ENCODE measurements around the gene HTR3E. TPM values are rescaled to one million over a fixed set of nuclear protein-coding genes. Genes with fewer than 3 reads are reported as not detected.

HTR3E gene
- total RNA-seq, 3 donors from 2014 or later (not counting 1 experiment from before 2014, with no cell fraction given), result not detected

DNA sequence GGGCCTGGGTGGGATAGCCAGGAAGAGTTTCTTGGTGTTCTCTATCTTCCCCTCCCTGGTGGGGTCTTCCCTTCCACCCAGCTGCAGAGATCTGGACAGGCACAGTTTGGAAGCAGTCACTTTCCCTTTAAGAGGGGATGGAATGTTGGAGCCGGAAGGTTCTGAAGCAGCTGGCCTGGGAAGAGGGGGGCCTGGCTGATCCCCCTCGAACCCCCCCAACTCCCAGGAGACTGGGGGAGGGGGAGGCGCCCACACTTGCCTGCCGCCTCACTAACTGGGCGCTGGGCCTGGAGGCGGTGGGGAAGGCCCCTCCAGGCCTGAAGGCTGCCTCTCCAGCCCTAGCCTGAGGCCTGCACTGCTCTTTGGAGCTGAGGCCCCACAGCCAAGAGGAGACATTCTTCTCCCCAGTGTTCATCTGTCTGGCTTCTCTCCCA is 59.7 kb downstream of the HTR3E start:
- Histone ChIP-seq H3K27me3 (ENCODE audit: control insufficient read depth, insufficient read depth, low read length) (no peaks in the 10 kb centered on the region), H3K4me1 (ENCODE audit: control insufficient read depth, insufficient read depth, low read length) (peaks cover 46% of the 10 kb centered on the region), H3K9me3 (ENCODE audit: control insufficient read depth, insufficient read depth, low read length) (no peaks in the 10 kb centered on the region), H3K4me3 (ENCODE audit: low read length) (peak overlapping the region; percentile 98), H3K36me3 (ENCODE audit: control insufficient read depth, insufficient read depth, low read length) (no peaks in the 10 kb centered on the region), H3K27ac (ENCODE audit: low read length) (no peak overlapping the region)
- WGBS (ENCODE audit: insufficient coverage), result 17% methylated on average over 3 of the region's 6 CpGs
- DNase-seq, result no peak
- TF ChIP-seq, protein P1, sequence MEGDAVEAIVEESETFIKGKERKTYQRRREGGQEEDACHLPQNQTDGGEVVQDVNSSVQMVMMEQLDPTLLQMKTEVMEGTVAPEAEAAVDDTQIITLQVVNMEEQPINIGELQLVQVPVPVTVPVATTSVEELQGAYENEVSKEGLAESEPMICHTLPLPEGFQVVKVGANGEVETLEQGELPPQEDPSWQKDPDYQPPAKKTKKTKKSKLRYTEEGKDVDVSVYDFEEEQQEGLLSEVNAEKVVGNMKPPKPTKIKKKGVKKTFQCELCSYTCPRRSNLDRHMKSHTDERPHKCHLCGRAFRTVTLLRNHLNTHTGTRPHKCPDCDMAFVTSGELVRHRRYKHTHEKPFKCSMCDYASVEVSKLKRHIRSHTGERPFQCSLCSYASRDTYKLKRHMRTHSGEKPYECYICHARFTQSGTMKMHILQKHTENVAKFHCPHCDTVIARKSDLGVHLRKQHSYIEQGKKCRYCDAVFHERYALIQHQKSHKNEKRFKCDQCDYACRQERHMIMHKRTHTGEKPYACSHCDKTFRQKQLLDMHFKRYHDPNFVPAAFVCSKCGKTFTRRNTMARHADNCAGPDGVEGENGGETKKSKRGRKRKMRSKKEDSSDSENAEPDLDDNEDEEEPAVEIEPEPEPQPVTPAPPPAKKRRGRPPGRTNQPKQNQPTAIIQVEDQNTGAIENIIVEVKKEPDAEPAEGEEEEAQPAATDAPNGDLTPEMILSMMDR (IDR thresholded peaks at IDR 0.05), result no peak
- peak overlapping the region; percentile 42 to 92 for H3K27ac Mint-ChIP-seq
- H3K4me1 Mint-ChIP-seq, result peaks cover 32 to 40% of the 10 kb centered on the region in 2 donors
- H3K9me3 Mint-ChIP-seq, result no peaks in the 10 kb centered on the region
- H3K4me3 Mint-ChIP-seq, result peak overlapping the region; percentile 94
- no peaks in the 10 kb centered on the region for H3K36me3 Mint-ChIP-seq
- intact Hi-C loops (cut with micrococcal nuclease), result no loop called here
- no peak for ATAC-seq
- no peaks in the 10 kb centered on the region for H3K27me3 Mint-ChIP-seq (ENCODE audit: low read depth in 2 of 2)

Other genes with a start within 250 kb of the HTR3E start
- 10 to 100 TPM; 35.1 to 47.1 (median 37.7) TPM for gene PARL, start 212.2 kb upstream of the HTR3E start, total RNA-seq
- 10 to 100 TPM; 15.6 to 32.5 (median 27.1) TPM for gene ABCC5, start 79.2 kb upstream of the HTR3E start, total RNA-seq
- not detected for gene HTR3D, start 65.3 kb upstream of the HTR3E start, total RNA-seq
- gene HTR3C, start 44.0 kb upstream of the HTR3E start, total RNA-seq, result not detected
- gene EIF2B5, start 38.3 kb downstream of the HTR3E start, total RNA-seq, result 10 to 100 TPM; 44.5 to 59.4 (median 54.8) TPM
- gene DVL3, start 58.3 kb downstream of the HTR3E start, total RNA-seq, result 10 to 100 TPM; 59.1 to 77.5 (median 59.7) TPM
- gene AP2M1, start 77.8 kb downstream of the HTR3E start, total RNA-seq, result 100 to 1,000 TPM; 157 to 188 (median 168) TPM
- 100 to 1,000 TPM; 128 to 168 (median 157) TPM for gene ABCF3, start 89.1 kb downstream of the HTR3E start, total RNA-seq
- gene VWA5B2, start 132.5 kb downstream of the HTR3E start, total RNA-seq, result under 1 TPM in 2 of 3 donors, not detected in 1; 0.14 to 0.23 TPM
- gene ALG3, start 151.9 kb downstream of the HTR3E start, total RNA-seq, result 10 to 100 TPM; 18.4 to 21.8 (median 20.4) TPM
- gene EEF1AKMT4, start 152.6 kb downstream of the HTR3E start, total RNA-seq, result under 1 TPM; 0.73 to 0.80 (median 0.79) TPM
- under 1 TPM in 2 of 3 donors, not detected in 1; 0.71 to 0.82 TPM for gene CAMK2N2, start 164.5 kb downstream of the HTR3E start, total RNA-seq
- not detected for gene ECE2, start 179.0 kb downstream of the HTR3E start, total RNA-seq
- gene PSMD2, start 202.2 kb downstream of the HTR3E start, total RNA-seq, result 100 to 1,000 TPM; 218 to 237 (median 231) TPM
- 100 to 1,000 TPM; 220 to 235 (median 227) TPM for gene EIF4G1, start 217.5 kb downstream of the HTR3E start, total RNA-seq
- 1 to 10 TPM; 6.9 to 8.8 (median 8.5) TPM for gene FAM131A, start 240.5 kb downstream of the HTR3E start, total RNA-seq